HEK293T (cell line): ENCODE results near the gene SLC24A4.

ENCODE experiments used
- CTCF ChIA-PET: fragments of 350-600 bp; formaldehyde crosslinking; extraction: SDS; loops from one replicate; lab custom pipeline; 2021; ENCODE audit warnings: antibody characterized with exemption, inconsistent platforms; lab: Yijun Ruan, JAX
- POLR2A ChIA-PET: fragments of 350-600 bp; formaldehyde crosslinking; extraction: SDS; loops from one replicate; lab custom pipeline; 2020; ENCODE audit warnings: antibody characterized with exemption, inconsistent platforms; lab: Yijun Ruan, JAX
- DNase-seq: peaks from one replicate; pipeline ENCODE4 v3.0.0; 2012; ENCODE audit warnings: mixed read lengths; ENCODE audit errors: extremely low spot score
- ARNT ChIP-seq: fragments of 450-650 bp; IDR thresholded peaks from 2 replicates; pipeline ENCODE4 v1.6.1; 2017; ENCODE audit warnings: mild to moderate bottlenecking
- BHLHE40 ChIP-seq: fragments of 450-650 bp; IDR thresholded peaks from 2 replicates; pipeline ENCODE4 v1.6.1; 2016; ENCODE audit warnings: mild to moderate bottlenecking, moderate library complexity, borderline replicate concordance
- CTBP1 ChIP-seq: fragments of 450-650 bp; IDR thresholded peaks from 2 replicates; pipeline ENCODE4 v1.6.1; 2016; ENCODE audit warnings: borderline replicate concordance
- ELF4 ChIP-seq: fragments of 450-650 bp; IDR thresholded peaks from 2 replicates; pipeline ENCODE4 v1.6.1; 2017; ENCODE audit warnings: antibody characterized with exemption
- FOXA1 ChIP-seq: fragments of 450-650 bp; IDR thresholded peaks from 2 replicates; pipeline ENCODE4 v1.6.1; 2016; ENCODE audit warnings: mild to moderate bottlenecking
- FOXK2 ChIP-seq: fragments of 450-650 bp; IDR thresholded peaks from 2 replicates; pipeline ENCODE4 v1.6.1; 2016; ENCODE audit warnings: mild to moderate bottlenecking
- FOXM1 ChIP-seq: fragments of 450-650 bp; IDR thresholded peaks from 2 replicates; pipeline ENCODE4 v1.6.1; 2017; ENCODE audit warnings: mild to moderate bottlenecking, borderline replicate concordance
- HDGF ChIP-seq: fragments of 450-650 bp; IDR thresholded peaks from 2 replicates; pipeline ENCODE4 v1.6.1; 2017; ENCODE audit warnings: antibody characterized with exemption, borderline replicate concordance
- L3MBTL2 ChIP-seq: fragments of 450-650 bp; conservative IDR thresholded peaks from 2 replicates; pipeline ENCODE4 v1.6.1; 2016; ENCODE audit warnings: mild to moderate bottlenecking
- LEF1 ChIP-seq: fragments of 450-650 bp; IDR thresholded peaks from 2 replicates; pipeline ENCODE4 v1.6.1; 2017; ENCODE audit warnings: mild to moderate bottlenecking, borderline replicate concordance
- NFRKB ChIP-seq: fragments of 450-650 bp; IDR thresholded peaks from 2 replicates; pipeline ENCODE4 v1.6.1; 2016; ENCODE audit warnings: mild to moderate bottlenecking, moderate library complexity
- PKNOX1 ChIP-seq: fragments of 450-650 bp; IDR thresholded peaks from 2 replicates; pipeline ENCODE4 v1.6.1; 2016
- SP1 ChIP-seq: fragments of 450-650 bp; IDR thresholded peaks from 2 replicates; pipeline ENCODE4 v1.6.1; 2017
- SUZ12 ChIP-seq: fragments of 450-650 bp; IDR thresholded peaks from 2 replicates; pipeline ENCODE4 v1.6.1; 2016; ENCODE audit warnings: mild to moderate bottlenecking
- TARDBP ChIP-seq: fragments of 450-650 bp; IDR thresholded peaks from 2 replicates; pipeline ENCODE4 v1.6.1; 2016
- ZNF384 ChIP-seq: fragments of 450-650 bp; IDR thresholded peaks from 2 replicates; pipeline ENCODE4 v1.6.1; 2016

The SLC24A4 gene

GRCh38 chr14:92382677-92383076 lies 59.7 kb downstream of the SLC24A4 start:
- ChIA-PET POLR2A (no interaction called here), CTCF (no interaction called here)
- DNase-seq, result peak; percentile 16
- no peak for TF ChIP-seq FOXK2
- no peak for TF ChIP-seq CTBP1
- TF ChIP-seq LEF1, result no peak
- TF ChIP-seq FOXA1, result no peak
- no peak for TF ChIP-seq TARDBP
- TF ChIP-seq BHLHE40, result no peak
- no peak for TF ChIP-seq L3MBTL2
- TF ChIP-seq NFRKB, result no peak
- no peak for TF ChIP-seq ARNT
- TF ChIP-seq ZNF384, result no peak
- TF ChIP-seq FOXM1, result no peak
- TF ChIP-seq PKNOX1, result no peak
- no peak for TF ChIP-seq ELF4
- TF ChIP-seq SP1, result no peak
- TF ChIP-seq SUZ12, result no peak
- TF ChIP-seq HDGF, result no peak

- no peak for DNase-seq
- ChIA-PET POLR2A (no interaction called here), CTCF (no interaction called here)
- no peak for TF ChIP-seq TARDBP
- no peak for TF ChIP-seq CTBP1
- no peak for TF ChIP-seq NFRKB
- TF ChIP-seq FOXM1, result no peak
- TF ChIP-seq ZNF384, result no peak
- no peak for TF ChIP-seq FOXK2
- no peak for TF ChIP-seq L3MBTL2
- TF ChIP-seq BHLHE40, result no peak
- TF ChIP-seq ARNT, result no peak
- TF ChIP-seq ELF4, result no peak
- TF ChIP-seq SUZ12, result no peak
- no peak for TF ChIP-seq FOXA1
- no peak for TF ChIP-seq HDGF
- TF ChIP-seq LEF1, result no peak
- no peak for TF ChIP-seq SP1
- no peak for TF ChIP-seq PKNOX1
Measured at GRCh38 chr14:92383805-92384204, 60.8 kb downstream of the SLC24A4 start.

GRCh38 chr14:92384461-92385133 lies 61.6 kb downstream of the SLC24A4 start:
- POLR2A ChIA-PET, result no interaction called here
- CTCF ChIA-PET, result no interaction called here
- no peak for TF ChIP-seq PKNOX1
- no peak for TF ChIP-seq HDGF
- TF ChIP-seq TARDBP, result no peak
- TF ChIP-seq FOXM1, result no peak
- no peak for DNase-seq

- no peak for DNase-seq
- TF ChIP-seq BHLHE40 (no peak), SUZ12 (no peak), LEF1 (no peak), FOXM1 (no peak), PKNOX1 (no peak), HDGF (no peak), SP1 (no peak), FOXA1 (no peak), TARDBP (no peak), ARNT (no peak), CTBP1 (no peak), ZNF384 (no peak), ELF4 (no peak)
- POLR2A ChIA-PET, result no interaction called here
- CTCF ChIA-PET, result interaction anchor here (1.2 kb wide), 1 partner anchor 8 kb away, joined by 3 read pairs; no protein-coding TSS in a partner anchor
Measured at GRCh38 chr14:92385561-92385960, 62.6 kb downstream of the SLC24A4 start.

GRCh38 chr14:92386165-92386564 lies 63.2 kb downstream of the SLC24A4 start:
- TF ChIP-seq NFRKB, result no peak
- DNase-seq, result no peak
- CTCF ChIA-PET, result interaction anchor here (1.2 kb wide), 1 partner anchor 9 kb away, joined by 3 read pairs; no protein-coding TSS in a partner anchor
- POLR2A ChIA-PET, result no interaction called here

GRCh38 chr14:92386637-92387036 lies 63.7 kb downstream of the SLC24A4 start:
- TF ChIP-seq SP1, result no peak
- TF ChIP-seq FOXK2, result no peak
- DNase-seq, result no peak
- ChIA-PET CTCF (interaction anchor here (1.2 kb wide), 1 partner anchor 9 kb away, joined by 3 read pairs; no protein-coding TSS in a partner anchor), POLR2A (no interaction called here)
